H9 (cell line): ENCODE results near the gene KAT6B. TPM values are rescaled to one million over a fixed set of nuclear protein-coding genes. Genes with fewer than 3 reads are reported as not detected.

ENCODE experiments used
- DNase-seq: peaks from one replicate; pipeline ENCODE4 v3.0.0-alpha.2; 2017
- H2AFZ ChIP-seq: one replicate; pipeline ENCODE4 v1.6.1; 2013; ENCODE audit warnings: mild to moderate bottlenecking, low read length, control low read depth, moderate library complexity
- H2AK5ac ChIP-seq: 2 replicates; pipeline ENCODE4 v1.6.1; 2013; ENCODE audit warnings: low read length, control low read depth, mixed read lengths; ENCODE audit not compliant: insufficient read length
- H2BK120ac ChIP-seq: one replicate; pipeline ENCODE4 v1.6.1; 2013; ENCODE audit warnings: low read depth, mild to moderate bottlenecking, low read length, control low read depth, inconsistent platforms; ENCODE audit not compliant: poor library complexity, severe bottlenecking
- H2BK12ac ChIP-seq: 2 replicates; pipeline ENCODE4 v1.6.1; 2013; ENCODE audit warnings: low read length, control low read depth, mixed read lengths, low read depth; ENCODE audit not compliant: insufficient read length
- H2BK15ac ChIP-seq: 2 replicates; pipeline ENCODE4 v1.6.1; 2013; ENCODE audit warnings: low read depth, low read length, control low read depth
- H2BK20ac ChIP-seq: one replicate; pipeline ENCODE4 v1.6.1; 2013; ENCODE audit warnings: low read depth, mild to moderate bottlenecking, low read length, control low read depth, inconsistent platforms; ENCODE audit not compliant: poor library complexity, severe bottlenecking
- H2BK5ac ChIP-seq: 2 replicates; pipeline ENCODE4 v1.6.1; 2013; ENCODE audit warnings: low read length, control low read depth, mixed read lengths; ENCODE audit not compliant: insufficient read length
- H3K14ac ChIP-seq: 2 replicates; pipeline ENCODE4 v1.6.1; 2013; ENCODE audit warnings: low read length, control low read depth; ENCODE audit not compliant: insufficient read depth
- H3K18ac ChIP-seq: 2 replicates; pipeline ENCODE4 v1.6.1; 2013; ENCODE audit warnings: low read depth, mild to moderate bottlenecking, mixed read lengths, low read length, control low read depth; ENCODE audit not compliant: insufficient read length
- H3K23ac ChIP-seq: 2 replicates; pipeline ENCODE4 v1.6.1; 2013; ENCODE audit warnings: low read length, control low read depth, mixed read lengths, low read depth; ENCODE audit not compliant: insufficient read length
- H3K23me2 ChIP-seq: 2 replicates; pipeline ENCODE4 v1.6.1; 2013; ENCODE audit warnings: low read depth, mild to moderate bottlenecking, mixed read lengths, low read length, control low read depth; ENCODE audit not compliant: insufficient read length, poor library complexity, severe bottlenecking
- H3K27ac ChIP-seq: 2 replicates; pipeline ENCODE4 v1.5.1; 2013; ENCODE audit warnings: low read length, control low read depth, mixed read lengths, low read depth; ENCODE audit not compliant: insufficient read length
- H3K27me3 ChIP-seq: 2 replicates; pipeline ENCODE4 v1.6.1; 2013; ENCODE audit warnings: low read length, control low read depth, inconsistent platforms; ENCODE audit not compliant: insufficient read depth
- H3K4ac ChIP-seq: 2 replicates; pipeline ENCODE4 v1.6.1; 2013; ENCODE audit warnings: low read depth, mild to moderate bottlenecking, control low read depth, inconsistent platforms, low read length, moderate library complexity
- H3K4me1 ChIP-seq: 2 replicates; pipeline ENCODE4 v1.6.1; 2013; ENCODE audit warnings: low read length, control low read depth, inconsistent platforms; ENCODE audit not compliant: insufficient read depth
- H3K4me2 ChIP-seq: 2 replicates; pipeline ENCODE4 v1.6.1; 2013; ENCODE audit warnings: low read length, control low read depth, mixed read lengths; ENCODE audit not compliant: insufficient read length, insufficient read depth
- H3K56ac ChIP-seq: 2 replicates; pipeline ENCODE4 v1.6.1; 2013; ENCODE audit warnings: low read depth, mild to moderate bottlenecking, mixed read lengths, low read length, control low read depth; ENCODE audit not compliant: insufficient read length
- H3K79me1 ChIP-seq: 2 replicates; pipeline ENCODE4 v1.6.1; 2013; ENCODE audit warnings: low read depth, mild to moderate bottlenecking, moderate library complexity, low read length, control low read depth, inconsistent platforms; ENCODE audit not compliant: insufficient read depth, poor library complexity, severe bottlenecking
- H3K79me2 ChIP-seq: 2 replicates; pipeline ENCODE4 v1.6.1; 2013; ENCODE audit warnings: low read length, control low read depth, inconsistent platforms; ENCODE audit not compliant: insufficient read depth
- H3K9ac ChIP-seq: 2 replicates; pipeline ENCODE4 v1.6.1; 2013; ENCODE audit warnings: low read length, control low read depth, mixed read lengths; ENCODE audit not compliant: insufficient read length; ENCODE audit errors: extremely low read depth
- H3K9me3 ChIP-seq: one replicate; pipeline ENCODE4 v1.6.1; 2013; ENCODE audit warnings: low read depth, low read length, inconsistent platforms; ENCODE audit not compliant: control insufficient read depth
- H3T11ph ChIP-seq: one replicate; pipeline ENCODE4 v1.6.1; 2013; ENCODE audit warnings: mild to moderate bottlenecking, low read length, control low read depth, inconsistent platforms
- H4K20me1 ChIP-seq: one replicate; pipeline ENCODE4 v1.6.1; 2013; ENCODE audit not compliant: control insufficient read depth, insufficient read length, insufficient read depth
- H4K5ac ChIP-seq: 2 replicates; pipeline ENCODE4 v1.6.1; 2013; ENCODE audit warnings: low read depth, mild to moderate bottlenecking, mixed read lengths, low read length, control low read depth; ENCODE audit not compliant: insufficient read length
- H4K8ac ChIP-seq: replicated peaks from 2 replicates; pipeline ENCODE4 v1.6.1; 2013; ENCODE audit warnings: low read length, control low read depth, mixed read lengths, low read depth; ENCODE audit not compliant: insufficient read length
- H4K91ac ChIP-seq: 2 replicates; pipeline ENCODE4 v1.6.1; 2013; ENCODE audit warnings: low read depth, mild to moderate bottlenecking, moderate library complexity, mixed read lengths, low read length, control low read depth; ENCODE audit not compliant: insufficient read length
- H3K27ac Mint-ChIP-seq, 3 experiments: 2 replicates in 2 of 3; 3 replicates in 1 of 3; pipeline ENCODE4 v1.8.0; 2020 to 2021; ENCODE audit warnings: mixed read lengths in 3 of 3, mild to moderate bottlenecking in 1 of 3, moderate library complexity in 1 of 3
- H3K27me3 Mint-ChIP-seq: 2 replicates; pipeline ENCODE4 v1.8.0; 2021; ENCODE audit warnings: low read depth, mild to moderate bottlenecking, moderate library complexity, mixed read lengths
- H3K36me3 Mint-ChIP-seq, 3 experiments: 2 replicates in 2 of 3; 3 replicates in 1 of 3; pipeline ENCODE4 v1.8.0; 2020 to 2021; ENCODE audit warnings: low read depth in 3 of 3, mixed read lengths in 3 of 3; ENCODE audit not compliant: insufficient read depth in 1 of 3
- H3K4me1 Mint-ChIP-seq, 2 experiments: 2 replicates each; pipeline ENCODE4 v1.8.0; 2020; ENCODE audit warnings: mixed read lengths in 2 of 2
- H3K4me3 Mint-ChIP-seq, 2 experiments: 2 replicates in 1 of 2; 3 replicates in 1 of 2; pipeline ENCODE4 v1.8.0; 2020 to 2021; ENCODE audit warnings: mild to moderate bottlenecking in 2 of 2, mixed read lengths in 2 of 2, moderate library complexity in 1 of 2
- H3K9me3 Mint-ChIP-seq, 2 experiments: 2 replicates in 1 of 2; 3 replicates in 1 of 2; pipeline ENCODE4 v1.8.0; 2020; ENCODE audit warnings: mild to moderate bottlenecking in 2 of 2, mixed read lengths in 2 of 2, moderate library complexity in 1 of 2
- WGBS: extraction: QIAGEN DNeasy Blood & Tissue Kit; methylation state at CpG from one replicate; pipeline ENCODE4 v1.1.7; 2013; ENCODE audit warnings: missing lambda C conversion rate, low lambda C conversion rate, mixed read lengths; ENCODE audit not compliant: insufficient read length; ENCODE audit errors: extremely low coverage; 5-methylcytosine and 5-hydroxymethylcytosine counted together
- total RNA-seq: library from RNA; stranded (reverse); gene quantifications from 2 replicates; pipeline ENCODE4 v1.2.1, GENCODE V29; 2021
- TF ChIP-seq, protein P1 (sequence below): fragments of 200-600 bp; sonication (generic); conservative IDR thresholded peaks from 3 replicates; pipeline ENCODE4 v1.8.0; 2021; ENCODE audit warnings: antibody characterized with exemption, mild to moderate bottlenecking

Gene KAT6B
- total RNA-seq, 1 experiment from 2014 or later, result 34.2 TPM

DNA sequence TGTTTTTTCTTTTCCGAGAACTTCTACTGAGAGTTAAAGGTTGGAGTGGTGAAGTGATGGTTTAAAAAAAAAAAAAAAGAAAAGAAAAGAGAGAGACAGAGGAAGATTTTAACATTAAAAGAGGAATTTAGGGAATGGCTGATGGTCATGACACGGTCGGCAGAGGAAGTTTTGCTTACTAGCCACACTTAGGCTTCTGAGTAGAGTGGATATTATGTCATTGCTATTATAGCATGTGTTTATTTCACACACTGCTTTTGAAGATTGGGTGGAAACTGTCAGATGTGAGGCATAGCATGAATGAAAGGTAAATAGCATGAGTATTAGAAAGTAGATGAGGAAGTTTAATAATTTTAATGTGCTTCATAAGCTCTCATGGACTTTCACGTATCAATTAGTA lies 2.5 kb downstream of the KAT6B start:
- TF ChIP-seq, protein P1, sequence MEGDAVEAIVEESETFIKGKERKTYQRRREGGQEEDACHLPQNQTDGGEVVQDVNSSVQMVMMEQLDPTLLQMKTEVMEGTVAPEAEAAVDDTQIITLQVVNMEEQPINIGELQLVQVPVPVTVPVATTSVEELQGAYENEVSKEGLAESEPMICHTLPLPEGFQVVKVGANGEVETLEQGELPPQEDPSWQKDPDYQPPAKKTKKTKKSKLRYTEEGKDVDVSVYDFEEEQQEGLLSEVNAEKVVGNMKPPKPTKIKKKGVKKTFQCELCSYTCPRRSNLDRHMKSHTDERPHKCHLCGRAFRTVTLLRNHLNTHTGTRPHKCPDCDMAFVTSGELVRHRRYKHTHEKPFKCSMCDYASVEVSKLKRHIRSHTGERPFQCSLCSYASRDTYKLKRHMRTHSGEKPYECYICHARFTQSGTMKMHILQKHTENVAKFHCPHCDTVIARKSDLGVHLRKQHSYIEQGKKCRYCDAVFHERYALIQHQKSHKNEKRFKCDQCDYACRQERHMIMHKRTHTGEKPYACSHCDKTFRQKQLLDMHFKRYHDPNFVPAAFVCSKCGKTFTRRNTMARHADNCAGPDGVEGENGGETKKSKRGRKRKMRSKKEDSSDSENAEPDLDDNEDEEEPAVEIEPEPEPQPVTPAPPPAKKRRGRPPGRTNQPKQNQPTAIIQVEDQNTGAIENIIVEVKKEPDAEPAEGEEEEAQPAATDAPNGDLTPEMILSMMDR, result no peak
- H3K27me3 ChIP-seq, result no peaks in the 10 kb centered on the region
- Mint-ChIP-seq H3K27ac (no peak overlapping the region), H3K9me3 (no peaks in the 10 kb centered on the region; a peak in 1 of 5 replicates), H3K27me3 (no peaks in the 10 kb centered on the region), H3K4me3 (no peak overlapping the region; a peak in 1 of 5 replicates), H3K36me3 (peaks cover 0 to 12% (median 9%) of the 10 kb centered on the region in 3 experiments; a peak in 4 of 7 replicates), H3K4me1 (peaks cover 26 to 30% of the 10 kb centered on the region in 2 experiments)
- no peak overlapping the region for H3K23ac ChIP-seq
- H2AFZ ChIP-seq, result no peak overlapping the region
- H3K18ac ChIP-seq, result no peak overlapping the region
- no peak overlapping the region for H3K14ac ChIP-seq
- H3K56ac ChIP-seq, result no peak overlapping the region
- DNase-seq, result no peak
- peaks cover 15% of the 10 kb centered on the region for H3K23me2 ChIP-seq
- no peaks in the 10 kb centered on the region for H4K20me1 ChIP-seq
- no peaks in the 10 kb centered on the region for H3K9me3 ChIP-seq
- no peak overlapping the region for H2BK20ac ChIP-seq
- H2BK15ac ChIP-seq, result no peak overlapping the region
- no peak overlapping the region for H2BK120ac ChIP-seq
- no peak overlapping the region for H3T11ph ChIP-seq
- H4K91ac ChIP-seq, result no peak overlapping the region
- H3K27ac ChIP-seq, result no peak overlapping the region
- no peak overlapping the region for H3K4ac ChIP-seq
- H2BK5ac ChIP-seq, result no peak overlapping the region
- no peak overlapping the region for H2BK12ac ChIP-seq
- H4K5ac ChIP-seq, result no peak overlapping the region
- peaks cover 6% of the 10 kb centered on the region; the same call in 1 of the 2 replicates for H3K79me2 ChIP-seq
- no peak overlapping the region for H4K8ac ChIP-seq
- H2AK5ac ChIP-seq, result no peak overlapping the region
- no peak overlapping the region for H3K9ac ChIP-seq
- H3K79me1 ChIP-seq, result no peaks in the 10 kb centered on the region
- no CpG with 5 or more reads among the region's 4 CpGs for WGBS
- H3K4me1 ChIP-seq, result peaks cover 2% of the 10 kb centered on the region; the same call in 1 of the 2 replicates
- no peak overlapping the region for H3K4me2 ChIP-seq
